ENCODE measurements around the gene SPACA4. TPM values are rescaled to one million over a fixed set of nuclear protein-coding genes. Genes with fewer than 3 reads are reported as not detected.

SPACA4 gene
- polyA plus RNA-seq, 1 of the 3 experiments (the other 2 are of a cell fraction), result not detected

DNA sequence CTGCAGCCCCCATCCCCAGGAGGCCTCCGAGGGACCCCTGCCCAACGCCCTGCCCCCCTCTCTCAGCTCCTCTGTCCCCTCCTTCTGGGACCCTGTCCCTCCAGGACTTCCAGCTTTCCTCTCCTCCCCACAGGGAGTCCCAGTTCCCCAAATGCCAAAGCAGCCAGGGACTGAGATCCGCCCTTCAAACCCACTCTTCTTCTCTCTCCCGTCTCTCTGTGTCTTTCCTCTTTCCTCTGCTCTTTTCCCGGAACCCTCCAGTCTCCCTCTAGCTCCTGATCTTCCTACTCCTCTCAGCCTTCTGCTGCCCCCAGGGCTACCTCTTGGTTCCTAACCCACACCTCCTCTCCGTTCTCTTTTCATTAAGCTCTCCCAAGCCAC lies 39.1 kb downstream of the SPACA4 start:
- Histone ChIP-seq H3K79me2 (ENCODE audit: insufficient read depth) (no peaks in the 10 kb centered on the region), H3K4me2 (peak overlapping the region; percentile 99), H3K9me3 (no peaks in the 10 kb centered on the region), H3K27me3 (ENCODE audit: insufficient read depth) (no peaks in the 10 kb centered on the region), H3K9ac (peak overlapping the region; percentile 55), H3K9me2 (no peaks in the 10 kb centered on the region), H3F3A (replicated peaks; ENCODE audit: insufficient read depth) (peaks cover 11% of the 10 kb centered on the region), H4K20me1 (ENCODE audit: insufficient read depth) (no peaks in the 10 kb centered on the region), H3K4me1 (ENCODE audit: control insufficient read depth in 1 of 2, insufficient read depth in 2 of 2, low read depth in 1 of 2, low read length in 1 of 2) (peaks cover 4 to 6% of the 10 kb centered on the region in 2 experiments; a peak in 2 of 4 replicates), H3K36me3 (replicated peaks in 1 of 2; ENCODE audit: control insufficient read depth in 1 of 2, insufficient read depth in 2 of 2, low read length in 1 of 2) (no peaks in the 10 kb centered on the region), H2AFZ (ENCODE audit: low read depth) (peak overlapping the region; percentile 96), H3K4me3 (ENCODE audit: low read depth in 2 of 2, low read length in 1 of 2) (peak overlapping the region; percentile 43 to 74), H3K27ac (ENCODE audit: low read depth in 2 of 2, low read length in 1 of 2) (peak overlapping the region; percentile 54 to 69; a peak in 3 of 4 replicates)
- ChIA-PET POLR2A (interaction anchor here (0.8 to 1.9 kb wide), 8 partner anchors 11 to 102 kb away, joined by 3 to 9 read pairs (median 6); partner anchors contain the start of genes RPL18 and SPHK2), CTCF (interaction anchor here (0.6 to 2.7 kb wide), 25 partner anchors 8 to 325 kb away, joined by 3 to 35 read pairs (median 5); partner anchors contain the start of genes BAX, FUT1 and HSD17B14)
- 2% methylated on average over 6 of the region's 6 CpGs for WGBS (ENCODE audit: low lambda C conversion rate)
- no peak for DNase-seq
- TF ChIP-seq SIN3A (IDR thresholded peaks at IDR 0.05; ENCODE audit: borderline replicate concordance, low read depth, low read length), result no peak
- TF ChIP-seq, protein P1, sequence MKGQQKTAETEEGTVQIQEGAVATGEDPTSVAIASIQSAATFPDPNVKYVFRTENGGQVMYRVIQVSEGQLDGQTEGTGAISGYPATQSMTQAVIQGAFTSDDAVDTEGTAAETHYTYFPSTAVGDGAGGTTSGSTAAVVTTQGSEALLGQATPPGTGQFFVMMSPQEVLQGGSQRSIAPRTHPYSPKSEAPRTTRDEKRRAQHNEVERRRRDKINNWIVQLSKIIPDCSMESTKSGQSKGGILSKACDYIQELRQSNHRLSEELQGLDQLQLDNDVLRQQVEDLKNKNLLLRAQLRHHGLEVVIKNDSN (IDR thresholded peaks at IDR 0.05; ENCODE audit: borderline replicate concordance, low read depth), result no peak
- TF ChIP-seq ELF1 (IDR thresholded peaks at IDR 0.05), result no peak

DNA sequence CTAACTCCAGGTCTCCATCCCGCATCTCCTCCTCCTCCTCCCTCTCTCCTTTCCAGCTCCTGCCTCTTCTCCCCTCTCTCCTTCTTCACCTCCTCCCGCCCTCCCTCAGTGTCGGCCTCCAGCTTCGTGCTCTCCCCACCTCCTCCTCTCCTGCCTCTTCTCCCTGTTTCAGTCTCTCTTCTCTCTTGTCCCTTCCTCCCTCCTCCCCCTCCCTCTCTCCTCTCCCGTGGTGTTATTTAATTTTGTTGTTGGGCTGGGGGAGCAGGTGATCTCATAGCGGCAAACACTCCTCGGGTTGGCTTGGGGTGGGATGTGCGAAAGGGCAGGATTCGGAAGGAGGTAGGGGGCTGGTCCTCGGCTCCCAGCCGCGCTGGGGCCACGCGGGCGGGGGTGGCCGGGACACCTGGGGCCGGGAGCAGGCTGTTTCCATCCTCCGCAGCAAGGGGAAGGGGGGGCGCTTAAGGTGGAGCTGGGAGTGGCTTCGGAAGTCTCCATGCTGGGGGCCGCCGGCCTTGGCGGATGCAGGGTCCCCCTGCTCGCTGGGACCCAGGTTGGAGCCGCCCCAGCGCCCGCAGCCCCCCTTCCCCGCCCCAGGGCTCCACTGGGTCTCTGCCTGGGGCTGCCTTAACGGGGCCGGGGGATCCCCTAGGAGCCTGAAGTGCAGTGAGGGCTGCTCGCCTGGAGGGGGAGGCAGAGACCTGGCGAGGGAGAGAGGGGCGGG lies 39.6 kb downstream of the SPACA4 start, which contains the start of gene CA11:
Gene CA11, minus strand, starts transcription at position 187 of the 721 bp plus-strand sequence. CDS start 555 bp downstream, outside the sequence.
- no peaks in the 10 kb centered on the region for H3K9me2 ChIP-seq
- under 1% methylated on average over 29 of the region's 33 CpGs for WGBS (ENCODE audit: low lambda C conversion rate)
- peak within 1 kb of the TSS; percentile 55 for H3K9ac ChIP-seq
- peak within 1 kb of the TSS; percentile 99 for H3K4me2 ChIP-seq
- ChIA-PET CTCF (interaction anchor here (0.6 to 2.7 kb wide), 27 partner anchors 8 to 324 kb away, joined by 3 to 35 read pairs (median 4); partner anchors contain the start of genes BAX, FUT1 and HSD17B14), POLR2A (interaction anchor here (0.6 to 1.9 kb wide), 7 partner anchors 12 to 149 kb away, joined by 3 to 9 read pairs (median 6); partner anchors contain the start of genes RPL18 and SPHK2)
- H3F3A ChIP-seq (replicated peaks; ENCODE audit: insufficient read depth), result peaks cover 11% of the 10 kb centered on the region
- H3K79me2 ChIP-seq (ENCODE audit: insufficient read depth), result no peaks in the 10 kb centered on the region
- H3K36me3 ChIP-seq (replicated peaks in 1 of 2; ENCODE audit: control insufficient read depth in 1 of 2, insufficient read depth in 2 of 2, low read length in 1 of 2), result no peaks in the 10 kb centered on the region
- H3K27me3 ChIP-seq (ENCODE audit: insufficient read depth), result no peaks in the 10 kb centered on the region
- no peaks in the 10 kb centered on the region for H4K20me1 ChIP-seq (ENCODE audit: insufficient read depth)
- H3K4me3 ChIP-seq (ENCODE audit: low read depth in 2 of 2, low read length in 1 of 2), result peak within 1 kb of the TSS; percentile 43 to 74
- TF ChIP-seq CHD2 (IDR thresholded peaks at IDR 0.05; ENCODE audit: low read length, partially characterized antibody) (peak; percentile 70), TAF1 (IDR thresholded peaks at IDR 0.05; ENCODE audit: borderline replicate concordance, low read depth, low read length) (0 out of 2 replicates have a peak, but pooled peaks have one; percentile 31), EZH2phosphoT487 (IDR thresholded peaks at IDR 0.05; ENCODE audit: borderline replicate concordance, low read depth) (no peak), MXI1 (IDR thresholded peaks at IDR 0.05; ENCODE audit: low read depth, low read length) (peak; percentile 57; the same call in 1 of the 2 replicates), RAD21 (IDR thresholded peaks at IDR 0.05; ENCODE audit: low read length) (peak; percentile 90), EP300 (IDR thresholded peaks at IDR 0.05; ENCODE audit: borderline replicate concordance in 1 of 2, low read depth in 1 of 2, low read length in 1 of 2) (no peak), SMC3 (IDR thresholded peaks at IDR 0.05; ENCODE audit: low read depth, low read length) (peak; percentile 65)
- TF ChIP-seq, protein P2, sequence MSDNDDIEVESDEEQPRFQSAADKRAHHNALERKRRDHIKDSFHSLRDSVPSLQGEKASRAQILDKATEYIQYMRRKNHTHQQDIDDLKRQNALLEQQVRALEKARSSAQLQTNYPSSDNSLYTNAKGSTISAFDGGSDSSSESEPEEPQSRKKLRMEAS (IDR thresholded peaks at IDR 0.05; ENCODE audit: low read depth), result peak; percentile 81; the same call in 1 of the 2 replicates
- TF ChIP-seq, protein P3, sequence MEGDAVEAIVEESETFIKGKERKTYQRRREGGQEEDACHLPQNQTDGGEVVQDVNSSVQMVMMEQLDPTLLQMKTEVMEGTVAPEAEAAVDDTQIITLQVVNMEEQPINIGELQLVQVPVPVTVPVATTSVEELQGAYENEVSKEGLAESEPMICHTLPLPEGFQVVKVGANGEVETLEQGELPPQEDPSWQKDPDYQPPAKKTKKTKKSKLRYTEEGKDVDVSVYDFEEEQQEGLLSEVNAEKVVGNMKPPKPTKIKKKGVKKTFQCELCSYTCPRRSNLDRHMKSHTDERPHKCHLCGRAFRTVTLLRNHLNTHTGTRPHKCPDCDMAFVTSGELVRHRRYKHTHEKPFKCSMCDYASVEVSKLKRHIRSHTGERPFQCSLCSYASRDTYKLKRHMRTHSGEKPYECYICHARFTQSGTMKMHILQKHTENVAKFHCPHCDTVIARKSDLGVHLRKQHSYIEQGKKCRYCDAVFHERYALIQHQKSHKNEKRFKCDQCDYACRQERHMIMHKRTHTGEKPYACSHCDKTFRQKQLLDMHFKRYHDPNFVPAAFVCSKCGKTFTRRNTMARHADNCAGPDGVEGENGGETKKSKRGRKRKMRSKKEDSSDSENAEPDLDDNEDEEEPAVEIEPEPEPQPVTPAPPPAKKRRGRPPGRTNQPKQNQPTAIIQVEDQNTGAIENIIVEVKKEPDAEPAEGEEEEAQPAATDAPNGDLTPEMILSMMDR (IDR thresholded peaks at IDR 0.05), result peak; percentile 76
- DNase-seq, result peak; percentile 96
- no peaks in the 10 kb centered on the region for H3K9me3 ChIP-seq
- peaks cover 4 to 6% of the 10 kb centered on the region in 2 experiments; a peak in 2 of 4 replicates for H3K4me1 ChIP-seq (ENCODE audit: control insufficient read depth in 1 of 2, insufficient read depth in 2 of 2, low read depth in 1 of 2, low read length in 1 of 2)
- peak within 1 kb of the TSS; percentile 54 to 69 for H3K27ac ChIP-seq (ENCODE audit: low read depth in 2 of 2, low read length in 1 of 2)
- H2AFZ ChIP-seq (ENCODE audit: low read depth), result peak within 1 kb of the TSS; percentile 96

Measured in SK-N-SH (cell line).